Activated CD4-positive, alpha-beta T cell treated with anti-CD3 and anti-CD28 coated beads, Interleukin-2, amount 10 ng/mL, durations not matched to agents 7 days and 5 days (primary cell): ENCODE measurements around the gene KRTAP5-10. TPM values are rescaled to one million over a fixed set of nuclear protein-coding genes. Genes with fewer than 3 reads are reported as not detected.
"Not testable (repeated sequence)": the region's sequence is repeated elsewhere in the genome, so short reads cannot be mapped to it uniquely, and the experiment has no call there.

ENCODE experiments used
- CTCF ChIA-PET: fragments of 350-600 bp; sonication (Branson Sonifier 250); formaldehyde crosslinking; loops from one replicate; lab custom pipeline; 2021; ENCODE audit warnings: antibody characterized with exemption; lab: Charles Lee
- POLR2A ChIA-PET: fragments of 350-600 bp; sonication (Branson Sonifier 250); formaldehyde crosslinking; loops from one replicate; lab custom pipeline; 2021; ENCODE audit warnings: antibody characterized with exemption; lab: Charles Lee
- DNase-seq: peaks from one replicate; pipeline ENCODE4 v3.0.0-alpha.2; 2020
- H3K27ac Mint-ChIP-seq: one replicate; pipeline ENCODE4 v1.8.0; 2021; ENCODE audit warnings: mild to moderate bottlenecking, moderate library complexity, mixed read lengths
- H3K27me3 Mint-ChIP-seq: one replicate; pipeline ENCODE4 v1.8.0; 2021; ENCODE audit warnings: mixed read lengths
- H3K36me3 Mint-ChIP-seq: one replicate; pipeline ENCODE4 v1.8.0; 2021; ENCODE audit warnings: low read depth, mixed read lengths
- H3K4me1 Mint-ChIP-seq: one replicate; pipeline ENCODE4 v1.8.0; 2021; ENCODE audit warnings: mixed read lengths
- H3K4me3 Mint-ChIP-seq: one replicate; pipeline ENCODE4 v1.8.0; 2021; ENCODE audit warnings: mild to moderate bottlenecking, moderate library complexity, mixed read lengths
- H3K9me3 Mint-ChIP-seq: one replicate; pipeline ENCODE4 v1.8.0; 2021; ENCODE audit warnings: mixed read lengths
- total RNA-seq, 2 experiments: library from RNA; stranded (reverse); gene quantifications; one replicate each; pipeline ENCODE4 v1.2.3, GENCODE V29; 2021

The KRTAP5-10 gene
- total RNA-seq, 2 experiments from 2014 or later = not detected

DNA sequence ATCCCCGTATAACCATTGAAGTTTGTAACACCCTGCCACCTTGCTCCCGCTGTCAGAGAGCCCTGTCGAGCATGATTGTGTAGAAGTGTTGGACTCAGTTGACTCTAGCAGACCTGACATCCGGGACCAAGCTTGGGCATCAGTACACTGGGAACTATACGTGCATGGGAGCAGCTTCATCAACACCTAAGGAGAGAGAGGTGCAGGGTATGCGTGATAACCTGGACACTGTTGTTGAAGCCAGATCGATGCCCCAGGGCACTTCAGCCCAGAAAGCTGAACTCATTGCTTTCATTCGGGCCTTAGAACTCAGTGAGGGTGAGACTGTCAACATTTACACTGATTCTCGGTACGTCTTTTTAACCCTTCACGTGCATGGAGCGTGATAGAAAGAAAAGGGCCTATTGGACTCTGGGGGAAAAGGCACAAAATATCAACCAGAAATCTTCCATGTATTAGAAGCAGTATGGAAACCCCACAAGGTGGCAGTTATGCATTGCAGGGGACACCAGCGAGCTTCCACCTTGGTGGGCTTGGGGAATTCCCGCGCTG is 49.1 kb downstream of the KRTAP5-10 start:
- H3K9me3 Mint-ChIP-seq, H3K27ac Mint-ChIP-seq, DNase-seq: not testable (repeated sequence)

DNA sequence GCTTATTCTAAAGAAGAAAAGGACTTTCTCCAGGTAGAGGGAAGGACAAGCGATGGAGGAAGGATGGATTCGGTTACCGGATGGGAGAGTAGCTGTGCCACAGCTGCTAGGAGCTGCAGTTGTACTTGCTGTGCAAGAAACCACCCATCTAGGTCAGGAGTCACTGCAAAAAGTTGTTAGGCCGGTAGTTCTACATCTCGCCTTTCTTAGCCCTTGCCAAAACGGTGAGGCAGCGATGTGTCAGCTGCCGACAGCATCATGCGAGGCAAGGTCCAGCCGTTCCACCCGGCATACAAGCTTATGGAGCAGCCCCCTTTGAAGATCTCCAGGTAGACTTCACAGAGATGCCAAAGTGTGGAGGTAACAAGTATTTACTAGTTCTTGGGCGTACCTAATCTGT is 49.6 kb downstream of the KRTAP5-10 start:
- H3K4me3 Mint-ChIP-seq, H3K27ac Mint-ChIP-seq, H3K27me3 Mint-ChIP-seq, CTCF ChIA-PET, DNase-seq, H3K36me3 Mint-ChIP-seq, H3K9me3 Mint-ChIP-seq, H3K4me1 Mint-ChIP-seq, POLR2A ChIA-PET: not testable (repeated sequence)

More for the DNA sequence above, 49.1 kb downstream of the KRTAP5-10 start:
- POLR2A ChIA-PET, H3K4me1 Mint-ChIP-seq, H3K27me3 Mint-ChIP-seq, H3K36me3 Mint-ChIP-seq, CTCF ChIA-PET, H3K4me3 Mint-ChIP-seq: not testable (repeated sequence)

Other genes starting within 250 kb of the KRTAP5-10 start
- 10 to 100 TPM; 29.5 to 30.1 TPM for gene DHCR7, start 117.2 kb upstream of the KRTAP5-10 start, total RNA-seq
- gene NADSYN1, start 112.4 kb upstream of the KRTAP5-10 start, total RNA-seq = 100 to 1,000 TPM; 120 to 127 TPM
- gene KRTAP5-7, start 38.3 kb upstream of the KRTAP5-10 start, total RNA-seq = under 1 TPM in 1 of 2 experiments, not detected in 1; 0.29 TPM
- under 1 TPM in 1 of 2 experiments, not detected in 1; 0.17 TPM for gene KRTAP5-8, start 27.5 kb upstream of the KRTAP5-10 start, total RNA-seq
- gene KRTAP5-9, start 17.1 kb upstream of the KRTAP5-10 start, total RNA-seq = under 1 TPM; 0.19 to 0.35 TPM
- not detected for gene KRTAP5-11, start 17.3 kb downstream of the KRTAP5-10 start, total RNA-seq